ENCODE data around the gene RAB37.

RAB37 gene

DNA sequence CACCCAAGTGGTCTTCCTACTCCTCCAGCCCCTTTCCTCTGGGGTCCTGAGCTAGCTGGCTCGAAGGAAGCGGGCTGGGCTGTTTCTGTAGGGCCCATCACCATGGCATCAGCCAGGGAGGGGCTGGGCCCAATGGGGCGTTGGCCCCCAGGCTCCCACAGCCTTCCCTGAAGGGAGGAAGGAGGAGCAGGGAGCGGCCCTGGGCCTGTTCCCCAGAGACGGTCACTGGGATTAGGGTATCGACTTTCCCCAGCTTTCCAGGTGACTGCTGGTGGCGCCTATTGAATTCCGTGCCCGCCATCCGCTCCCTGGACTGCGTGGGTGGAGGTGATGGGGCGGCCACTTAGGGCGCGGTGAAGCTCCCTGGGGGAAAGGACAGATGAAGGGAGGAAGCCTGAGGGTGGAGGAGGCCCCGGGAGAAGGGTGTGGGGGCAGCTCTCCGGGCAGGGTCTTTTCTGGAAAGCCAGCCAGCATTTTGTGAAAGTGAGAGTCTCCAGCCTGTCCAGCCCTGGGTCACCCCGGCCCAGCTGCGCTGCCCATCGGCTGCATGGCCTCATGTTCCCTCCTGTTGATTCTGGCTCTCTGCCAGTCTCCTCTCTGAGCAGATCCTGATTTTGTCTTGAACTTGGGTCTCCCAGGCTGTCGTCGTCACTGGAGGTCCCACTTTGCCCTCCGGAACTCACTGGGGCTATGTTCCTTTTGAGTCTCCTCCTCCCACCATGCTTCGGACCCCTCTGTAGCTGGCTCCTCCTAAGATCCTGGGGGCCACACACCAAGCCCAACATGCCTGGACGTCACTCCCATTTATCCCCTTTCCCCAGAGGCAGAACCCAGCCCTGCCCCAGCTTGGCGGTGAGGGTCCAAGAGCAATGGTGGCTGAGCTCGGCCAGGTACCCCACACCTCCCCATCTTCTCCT is 21.1 kb downstream of the RAB37 start:
- H3K9me3 ChIP-seq (ENCODE audit: control insufficient read depth, insufficient read depth, low read depth, low read length): no peaks in the 10 kb centered on the region
- H3K4me1 ChIP-seq (ENCODE audit: control insufficient read depth, insufficient read depth, low read length): peaks cover 14% of the 10 kb centered on the region
- H3K4me3 ChIP-seq (ENCODE audit: low read depth, low read length): no peak overlapping the region
- no peaks in the 10 kb centered on the region for H3K36me3 ChIP-seq (ENCODE audit: control insufficient read depth in 2 of 2, insufficient read depth in 1 of 2, low read length in 2 of 2)
- peak overlapping the region; percentile 4; the same call in 1 of the 2 replicates for H3K27ac ChIP-seq (ENCODE audit: extremely low read depth, low read depth, low read length)
- CTCF ChIA-PET: interaction anchor here (0.6 to 5.4 kb wide), 5 partner anchors 8 to 443 kb away, joined by 3 to 38 read pairs (median 4); partner anchors contain the start of gene RAB37
- POLR2A ChIA-PET: interaction anchor here (0.9 to 3.7 kb wide), 4 partner anchors 9 to 115 kb away, joined by 3 to 22 read pairs (median 6); partner anchors contain the start of genes FDXR and NAT9
- TF ChIP-seq ZNF394 (tag by site-specific recombination; IDR thresholded peaks at IDR 0.05; ENCODE audit: borderline replicate concordance) (0 out of 2 replicates have a peak, but pooled peaks have one; percentile 15), ZNF366 (tag by site-specific recombination; conservative IDR thresholded peaks at IDR 0.05) (peak; percentile 71), KLF7 (tag by site-specific recombination; IDR thresholded peaks at IDR 0.05; ENCODE audit: borderline replicate concordance) (peak; percentile 75), ZNF629 (tag by site-specific recombination; IDR thresholded peaks at IDR 0.05) (no peak), ZNF121 (tag by site-specific recombination; IDR thresholded peaks at IDR 0.05) (no peak), ZBTB48 (tag by site-specific recombination; IDR thresholded peaks at IDR 0.05) (peak; percentile 91), ZNF621 (tag by site-specific recombination; IDR thresholded peaks at IDR 0.05) (no peak), ZNF10 (tag by site-specific recombination; IDR thresholded peaks at IDR 0.05) (peak; percentile 50), ZNF132 (tag by site-specific recombination; IDR thresholded peaks at IDR 0.05; ENCODE audit: borderline replicate concordance) (no peak), ZNF157 (tag by site-specific recombination; IDR thresholded peaks at IDR 0.05) (no peak), KLF1 (tag by site-specific recombination; IDR thresholded peaks at IDR 0.05) (peak; percentile 100), ZIC2 (tag by site-specific recombination; IDR thresholded peaks at IDR 0.05) (peak; percentile 63; the same call in 1 of the 2 replicates), ZFP41 (tag by site-specific recombination; IDR thresholded peaks at IDR 0.05; ENCODE audit: borderline replicate concordance) (no peak), EGR2 (tag by site-specific recombination; IDR thresholded peaks at IDR 0.05; ENCODE audit: low read depth) (peak; percentile 83), KLF16 (tag by site-specific recombination; IDR thresholded peaks at IDR 0.05) (no peak; the same call in 1 of the 2 replicates), ZNF514 (tag by site-specific recombination; IDR thresholded peaks at IDR 0.05) (no peak), SCRT2 (tag by site-specific recombination; IDR thresholded peaks at IDR 0.05) (peak; percentile 90)
- TF ChIP-seq, protein P1, sequence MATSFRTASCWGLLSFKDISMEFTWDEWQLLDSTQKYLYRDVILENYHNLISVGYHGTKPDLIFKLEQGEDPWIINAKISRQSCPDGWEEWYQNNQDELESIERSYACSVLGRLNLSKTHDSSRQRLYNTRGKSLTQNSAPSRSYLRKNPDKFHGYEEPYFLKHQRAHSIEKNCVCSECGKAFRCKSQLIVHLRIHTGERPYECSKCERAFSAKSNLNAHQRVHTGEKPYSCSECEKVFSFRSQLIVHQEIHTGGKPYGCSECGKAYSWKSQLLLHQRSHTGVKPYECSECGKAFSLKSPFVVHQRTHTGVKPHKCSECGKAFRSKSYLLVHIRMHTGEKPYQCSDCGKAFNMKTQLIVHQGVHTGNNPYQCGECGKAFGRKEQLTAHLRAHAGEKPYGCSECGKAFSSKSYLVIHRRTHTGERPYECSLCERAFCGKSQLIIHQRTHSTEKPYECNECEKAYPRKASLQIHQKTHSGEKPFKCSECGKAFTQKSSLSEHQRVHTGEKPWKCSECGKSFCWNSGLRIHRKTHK (tag by site-specific recombination; IDR thresholded peaks at IDR 0.05): no peak
- TF ChIP-seq, protein P2, sequence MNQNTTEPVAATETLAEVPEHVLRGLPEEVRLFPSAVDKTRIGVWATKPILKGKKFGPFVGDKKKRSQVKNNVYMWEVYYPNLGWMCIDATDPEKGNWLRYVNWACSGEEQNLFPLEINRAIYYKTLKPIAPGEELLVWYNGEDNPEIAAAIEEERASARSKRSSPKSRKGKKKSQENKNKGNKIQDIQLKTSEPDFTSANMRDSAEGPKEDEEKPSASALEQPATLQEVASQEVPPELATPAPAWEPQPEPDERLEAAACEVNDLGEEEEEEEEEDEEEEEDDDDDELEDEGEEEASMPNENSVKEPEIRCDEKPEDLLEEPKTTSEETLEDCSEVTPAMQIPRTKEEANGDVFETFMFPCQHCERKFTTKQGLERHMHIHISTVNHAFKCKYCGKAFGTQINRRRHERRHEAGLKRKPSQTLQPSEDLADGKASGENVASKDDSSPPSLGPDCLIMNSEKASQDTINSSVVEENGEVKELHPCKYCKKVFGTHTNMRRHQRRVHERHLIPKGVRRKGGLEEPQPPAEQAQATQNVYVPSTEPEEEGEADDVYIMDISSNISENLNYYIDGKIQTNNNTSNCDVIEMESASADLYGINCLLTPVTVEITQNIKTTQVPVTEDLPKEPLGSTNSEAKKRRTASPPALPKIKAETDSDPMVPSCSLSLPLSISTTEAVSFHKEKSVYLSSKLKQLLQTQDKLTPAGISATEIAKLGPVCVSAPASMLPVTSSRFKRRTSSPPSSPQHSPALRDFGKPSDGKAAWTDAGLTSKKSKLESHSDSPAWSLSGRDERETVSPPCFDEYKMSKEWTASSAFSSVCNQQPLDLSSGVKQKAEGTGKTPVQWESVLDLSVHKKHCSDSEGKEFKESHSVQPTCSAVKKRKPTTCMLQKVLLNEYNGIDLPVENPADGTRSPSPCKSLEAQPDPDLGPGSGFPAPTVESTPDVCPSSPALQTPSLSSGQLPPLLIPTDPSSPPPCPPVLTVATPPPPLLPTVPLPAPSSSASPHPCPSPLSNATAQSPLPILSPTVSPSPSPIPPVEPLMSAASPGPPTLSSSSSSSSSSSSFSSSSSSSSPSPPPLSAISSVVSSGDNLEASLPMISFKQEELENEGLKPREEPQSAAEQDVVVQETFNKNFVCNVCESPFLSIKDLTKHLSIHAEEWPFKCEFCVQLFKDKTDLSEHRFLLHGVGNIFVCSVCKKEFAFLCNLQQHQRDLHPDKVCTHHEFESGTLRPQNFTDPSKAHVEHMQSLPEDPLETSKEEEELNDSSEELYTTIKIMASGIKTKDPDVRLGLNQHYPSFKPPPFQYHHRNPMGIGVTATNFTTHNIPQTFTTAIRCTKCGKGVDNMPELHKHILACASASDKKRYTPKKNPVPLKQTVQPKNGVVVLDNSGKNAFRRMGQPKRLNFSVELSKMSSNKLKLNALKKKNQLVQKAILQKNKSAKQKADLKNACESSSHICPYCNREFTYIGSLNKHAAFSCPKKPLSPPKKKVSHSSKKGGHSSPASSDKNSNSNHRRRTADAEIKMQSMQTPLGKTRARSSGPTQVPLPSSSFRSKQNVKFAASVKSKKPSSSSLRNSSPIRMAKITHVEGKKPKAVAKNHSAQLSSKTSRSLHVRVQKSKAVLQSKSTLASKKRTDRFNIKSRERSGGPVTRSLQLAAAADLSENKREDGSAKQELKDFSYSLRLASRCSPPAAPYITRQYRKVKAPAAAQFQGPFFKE (tag by site-specific recombination; IDR thresholded peaks at IDR 0.05; ENCODE audit: borderline replicate concordance): no peak
- TF ChIP-seq, protein P3, sequence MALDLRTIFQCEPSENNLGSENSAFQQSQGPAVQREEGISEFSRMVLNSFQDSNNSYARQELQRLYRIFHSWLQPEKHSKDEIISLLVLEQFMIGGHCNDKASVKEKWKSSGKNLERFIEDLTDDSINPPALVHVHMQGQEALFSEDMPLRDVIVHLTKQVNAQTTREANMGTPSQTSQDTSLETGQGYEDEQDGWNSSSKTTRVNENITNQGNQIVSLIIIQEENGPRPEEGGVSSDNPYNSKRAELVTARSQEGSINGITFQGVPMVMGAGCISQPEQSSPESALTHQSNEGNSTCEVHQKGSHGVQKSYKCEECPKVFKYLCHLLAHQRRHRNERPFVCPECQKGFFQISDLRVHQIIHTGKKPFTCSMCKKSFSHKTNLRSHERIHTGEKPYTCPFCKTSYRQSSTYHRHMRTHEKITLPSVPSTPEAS (tag by site-specific recombination; IDR thresholded peaks at IDR 0.05): no peak
- TF ChIP-seq, protein P4, sequence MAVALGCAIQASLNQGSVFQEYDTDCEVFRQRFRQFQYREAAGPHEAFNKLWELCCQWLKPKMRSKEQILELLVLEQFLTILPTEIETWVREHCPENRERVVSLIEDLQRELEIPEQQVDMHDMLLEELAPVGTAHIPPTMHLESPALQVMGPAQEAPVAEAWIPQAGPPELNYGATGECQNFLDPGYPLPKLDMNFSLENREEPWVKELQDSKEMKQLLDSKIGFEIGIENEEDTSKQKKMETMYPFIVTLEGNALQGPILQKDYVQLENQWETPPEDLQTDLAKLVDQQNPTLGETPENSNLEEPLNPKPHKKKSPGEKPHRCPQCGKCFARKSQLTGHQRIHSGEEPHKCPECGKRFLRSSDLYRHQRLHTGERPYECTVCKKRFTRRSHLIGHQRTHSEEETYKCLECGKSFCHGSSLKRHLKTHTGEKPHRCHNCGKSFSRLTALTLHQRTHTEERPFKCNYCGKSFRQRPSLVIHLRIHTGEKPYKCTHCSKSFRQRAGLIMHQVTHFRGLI (tag by site-specific recombination; IDR thresholded peaks at IDR 0.05): peak; percentile 76; the same call in 1 of the 2 replicates
- TF ChIP-seq, protein P5, sequence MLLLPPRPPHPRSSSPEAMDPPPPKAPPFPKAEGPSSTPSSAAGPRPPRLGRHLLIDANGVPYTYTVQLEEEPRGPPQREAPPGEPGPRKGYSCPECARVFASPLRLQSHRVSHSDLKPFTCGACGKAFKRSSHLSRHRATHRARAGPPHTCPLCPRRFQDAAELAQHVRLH (tag by site-specific recombination; IDR thresholded peaks at IDR 0.05): no peak
- TF ChIP-seq, protein P6, sequence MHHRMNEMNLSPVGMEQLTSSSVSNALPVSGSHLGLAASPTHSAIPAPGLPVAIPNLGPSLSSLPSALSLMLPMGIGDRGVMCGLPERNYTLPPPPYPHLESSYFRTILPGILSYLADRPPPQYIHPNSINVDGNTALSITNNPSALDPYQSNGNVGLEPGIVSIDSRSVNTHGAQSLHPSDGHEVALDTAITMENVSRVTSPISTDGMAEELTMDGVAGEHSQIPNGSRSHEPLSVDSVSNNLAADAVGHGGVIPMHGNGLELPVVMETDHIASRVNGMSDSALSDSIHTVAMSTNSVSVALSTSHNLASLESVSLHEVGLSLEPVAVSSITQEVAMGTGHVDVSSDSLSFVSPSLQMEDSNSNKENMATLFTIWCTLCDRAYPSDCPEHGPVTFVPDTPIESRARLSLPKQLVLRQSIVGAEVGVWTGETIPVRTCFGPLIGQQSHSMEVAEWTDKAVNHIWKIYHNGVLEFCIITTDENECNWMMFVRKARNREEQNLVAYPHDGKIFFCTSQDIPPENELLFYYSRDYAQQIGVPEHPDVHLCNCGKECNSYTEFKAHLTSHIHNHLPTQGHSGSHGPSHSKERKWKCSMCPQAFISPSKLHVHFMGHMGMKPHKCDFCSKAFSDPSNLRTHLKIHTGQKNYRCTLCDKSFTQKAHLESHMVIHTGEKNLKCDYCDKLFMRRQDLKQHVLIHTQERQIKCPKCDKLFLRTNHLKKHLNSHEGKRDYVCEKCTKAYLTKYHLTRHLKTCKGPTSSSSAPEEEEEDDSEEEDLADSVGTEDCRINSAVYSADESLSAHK (tag by site-specific recombination; IDR thresholded peaks at IDR 0.05): 0 out of 2 replicates have a peak, but pooled peaks have one; percentile 8

All from HEK293 (cell line).